CD4-positive, alpha-beta T cell treated with Interferon gamma for 1 hour (primary cell): Measurements from ENCODE around the gene NOC2L.

Experiments used
- DNase-seq: peaks from one replicate; pipeline ENCODE4 v3.0.0-alpha.2; 2020

Gene NOC2L

DNA sequence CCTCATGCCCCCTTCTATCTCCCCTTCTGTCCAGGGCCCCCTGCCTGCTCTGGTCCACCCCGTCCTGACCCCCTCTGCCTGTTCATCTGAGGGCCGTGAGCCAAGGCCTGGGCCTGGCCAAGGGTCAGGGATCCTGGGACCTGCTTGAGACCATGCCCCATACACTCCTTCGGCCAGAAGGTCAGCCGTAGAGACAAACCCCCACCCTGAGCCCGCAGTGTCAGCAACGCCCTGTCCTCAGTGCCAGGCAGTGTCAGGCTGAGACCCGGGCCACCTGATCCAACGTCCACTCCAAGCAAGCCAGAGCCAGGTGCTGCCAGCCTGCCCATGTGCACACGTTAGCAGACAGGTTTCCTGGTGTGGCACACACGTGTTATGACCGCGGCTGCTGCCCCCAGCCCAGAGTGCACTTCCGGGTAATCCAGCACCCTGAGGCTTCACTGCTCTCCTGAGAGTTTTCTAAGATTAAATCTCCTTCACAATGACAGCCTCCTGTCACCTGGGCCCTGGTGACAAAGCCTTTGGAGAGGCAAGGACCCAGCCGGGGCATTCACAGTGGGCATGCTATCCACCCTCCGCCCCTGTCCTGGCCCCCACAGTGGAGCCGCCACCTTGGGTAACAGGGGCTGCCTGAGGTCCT is 45.4 kb downstream of the NOC2L start:
- DNase-seq = no peak

DNA sequence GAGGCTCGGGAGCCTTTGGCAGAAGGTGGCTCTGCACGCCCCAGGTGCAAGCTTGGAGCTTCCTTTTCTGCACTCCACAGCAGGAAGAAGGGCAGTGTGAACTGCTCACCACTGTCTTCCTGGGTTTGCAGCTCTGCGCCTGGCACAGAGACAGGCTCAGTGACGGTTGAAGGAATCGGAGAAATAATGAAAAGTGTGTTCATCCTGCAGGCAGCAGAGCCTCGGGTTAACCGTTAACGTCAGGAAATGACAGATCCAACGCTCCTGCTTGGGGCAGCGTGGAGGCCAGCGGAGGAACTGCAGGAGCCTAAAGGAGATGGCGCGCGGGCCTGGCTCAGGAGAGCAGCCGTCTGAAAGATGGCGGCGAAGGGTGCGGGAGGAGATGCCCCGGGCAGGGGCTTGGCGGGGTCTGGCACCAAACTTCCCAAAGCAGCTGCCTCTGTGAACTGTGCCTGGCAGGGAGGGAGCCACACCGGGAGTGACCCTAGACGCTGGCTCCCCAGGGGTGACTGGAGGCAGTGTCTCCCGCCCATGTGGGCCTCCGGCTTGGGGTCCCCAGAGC is 46.2 kb downstream of the NOC2L start:
- no peak for DNase-seq

DNA sequence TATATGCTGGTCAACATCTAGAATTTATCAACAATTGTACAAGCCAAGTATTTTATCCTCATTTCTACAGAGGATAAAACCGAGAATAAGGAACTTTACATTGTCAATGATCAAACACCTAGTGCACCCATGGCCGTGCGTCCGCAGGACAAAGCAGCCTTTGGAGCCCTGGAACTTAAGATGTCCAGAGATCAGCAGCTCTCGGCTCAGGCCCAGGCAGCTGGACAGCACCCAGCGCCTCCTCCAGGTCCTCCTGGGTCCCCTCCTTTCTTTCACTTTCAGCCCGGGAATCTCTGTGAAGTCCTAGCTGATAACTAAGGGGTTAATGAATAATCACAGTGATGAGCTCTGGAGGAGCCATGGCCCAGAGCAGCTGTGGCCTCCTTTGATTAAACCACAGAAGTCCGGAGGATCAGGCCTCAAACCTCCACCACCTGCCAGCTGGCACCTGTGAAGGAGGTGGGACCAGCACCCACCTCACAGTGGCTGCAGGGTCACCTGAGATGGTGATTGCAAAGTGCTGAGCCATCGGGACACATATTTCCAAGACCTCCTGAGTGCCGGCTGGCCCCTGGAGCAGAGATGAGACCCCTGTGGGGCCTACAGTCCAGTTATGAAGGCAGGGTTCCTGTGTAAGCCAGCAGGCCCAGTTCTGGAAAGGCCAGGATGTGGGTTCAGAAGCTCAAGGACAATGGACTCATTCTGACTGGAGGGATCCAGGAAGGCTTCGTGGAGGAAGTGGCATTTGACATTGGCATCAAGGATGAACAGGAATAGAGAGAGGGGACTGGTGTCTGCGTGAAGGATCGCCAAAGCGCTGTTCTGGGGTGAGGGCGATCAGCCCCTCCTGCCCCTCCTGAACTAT is 46.9 kb downstream of the NOC2L start:
- DNase-seq = no peak

DNA sequence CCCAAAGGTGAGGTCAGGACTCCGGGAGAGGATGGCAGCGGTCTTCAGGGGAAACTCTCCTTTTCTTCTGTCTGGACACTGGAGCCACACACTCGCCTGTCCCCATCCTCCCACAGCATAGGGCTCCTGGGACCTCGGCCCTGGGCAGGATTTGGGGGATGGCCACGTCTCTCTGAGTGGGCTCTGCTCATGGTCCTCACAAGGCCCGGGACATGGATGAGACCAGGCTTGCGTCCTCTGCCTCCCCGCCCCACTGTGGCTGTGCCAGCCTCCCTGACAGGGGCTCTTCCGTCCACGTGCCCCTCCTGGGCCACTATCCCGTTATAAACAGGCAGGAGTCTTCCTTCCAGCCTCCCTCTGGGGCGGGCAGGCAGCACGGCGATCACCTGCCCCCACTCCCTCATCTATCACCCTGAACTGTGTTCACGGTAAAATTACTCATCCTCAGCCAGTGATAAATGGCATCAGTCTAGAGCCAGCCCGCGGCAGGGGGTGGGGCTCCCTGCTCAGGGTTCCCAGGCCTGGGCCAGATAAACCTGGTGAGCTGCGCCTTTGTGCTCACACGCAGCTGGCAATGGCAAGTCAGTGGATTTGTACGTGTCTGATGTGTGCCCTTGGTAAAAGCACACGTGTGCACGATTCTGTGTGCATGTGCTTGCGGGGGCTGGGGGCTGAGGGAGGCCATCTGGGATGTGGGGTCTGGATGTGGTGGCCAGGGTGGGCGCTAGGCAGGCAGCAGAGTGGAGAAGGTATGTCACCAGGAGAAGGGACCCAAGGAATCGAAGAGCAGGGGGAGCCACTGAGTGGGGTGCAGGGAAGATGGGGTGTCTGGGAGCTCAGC is 48.0 kb downstream of the NOC2L start:
- DNase-seq = no peak

DNA sequence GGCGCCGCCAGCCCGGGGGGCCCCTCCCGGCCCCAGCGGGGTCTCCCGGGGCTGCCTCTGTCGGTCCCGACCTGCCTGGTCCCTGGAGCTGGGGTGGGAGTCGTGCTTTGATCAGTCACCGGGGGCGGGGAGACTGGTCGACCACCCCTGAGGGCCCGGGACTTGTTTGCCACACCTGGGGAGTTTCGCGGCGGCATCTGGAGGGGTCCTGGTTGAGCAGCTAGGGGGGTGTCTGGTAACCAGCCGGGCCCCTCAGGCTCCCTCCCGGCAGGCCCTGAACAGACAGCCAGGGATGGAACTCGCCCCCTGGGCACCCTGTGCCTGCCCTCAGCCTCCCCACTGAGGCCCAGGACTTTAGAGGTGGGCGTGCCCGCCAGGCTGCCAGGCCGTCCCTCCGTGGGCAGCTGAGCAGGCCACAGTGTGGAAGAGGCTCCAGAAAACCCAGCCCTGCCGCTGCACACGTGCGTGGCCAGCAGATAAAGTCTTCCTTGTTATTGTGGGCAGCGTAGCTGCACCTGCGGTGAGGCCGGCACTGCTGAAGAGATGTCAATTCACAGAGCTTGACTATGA is 48.7 kb downstream of the NOC2L start:
- no peak for DNase-seq

DNA sequence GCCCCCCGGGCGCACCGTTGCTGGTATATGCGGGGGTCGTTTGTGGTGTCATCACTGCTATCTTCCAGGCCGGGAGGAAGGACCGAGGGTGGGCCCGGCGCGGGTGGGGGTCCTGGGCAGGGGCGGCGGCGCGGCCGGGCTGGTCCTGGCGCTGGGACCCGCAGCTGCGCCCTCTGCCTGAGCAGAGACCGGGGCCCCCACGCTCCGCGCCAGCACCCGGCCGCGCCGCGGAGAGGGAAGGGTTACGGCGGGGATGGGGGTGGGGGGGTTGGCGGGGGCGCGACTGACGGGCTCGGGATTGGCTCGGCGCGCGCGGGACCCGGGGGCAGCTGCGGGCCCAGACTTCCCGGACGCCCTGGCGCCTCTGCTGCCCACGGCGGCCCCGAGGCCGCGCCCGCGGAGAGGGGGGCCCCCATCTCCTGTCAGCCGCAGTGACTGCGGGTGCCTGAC is 49.2 kb downstream of the NOC2L start:
- DNase-seq = no peak

DNA sequence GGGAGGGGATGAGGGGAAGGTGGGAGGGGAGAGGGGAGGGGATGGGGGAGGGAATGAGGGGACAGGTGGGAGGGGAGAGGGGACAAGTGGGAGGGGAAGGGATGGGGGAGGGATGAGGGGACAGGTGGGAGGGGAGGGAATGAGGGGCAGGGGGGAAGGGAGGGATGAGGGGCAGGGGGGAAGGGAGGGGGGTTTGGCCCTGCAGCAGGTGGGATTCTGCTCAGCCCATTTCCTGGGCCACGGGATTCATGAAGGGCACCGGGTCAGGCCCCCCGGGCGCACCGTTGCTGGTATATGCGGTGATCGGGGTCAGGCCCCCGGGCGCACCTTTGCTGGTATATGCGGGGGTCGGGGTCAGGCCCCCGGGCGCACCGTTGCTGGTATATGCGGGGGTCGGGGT is 50.4 kb downstream of the NOC2L start:
- DNase-seq = no peak

DNA sequence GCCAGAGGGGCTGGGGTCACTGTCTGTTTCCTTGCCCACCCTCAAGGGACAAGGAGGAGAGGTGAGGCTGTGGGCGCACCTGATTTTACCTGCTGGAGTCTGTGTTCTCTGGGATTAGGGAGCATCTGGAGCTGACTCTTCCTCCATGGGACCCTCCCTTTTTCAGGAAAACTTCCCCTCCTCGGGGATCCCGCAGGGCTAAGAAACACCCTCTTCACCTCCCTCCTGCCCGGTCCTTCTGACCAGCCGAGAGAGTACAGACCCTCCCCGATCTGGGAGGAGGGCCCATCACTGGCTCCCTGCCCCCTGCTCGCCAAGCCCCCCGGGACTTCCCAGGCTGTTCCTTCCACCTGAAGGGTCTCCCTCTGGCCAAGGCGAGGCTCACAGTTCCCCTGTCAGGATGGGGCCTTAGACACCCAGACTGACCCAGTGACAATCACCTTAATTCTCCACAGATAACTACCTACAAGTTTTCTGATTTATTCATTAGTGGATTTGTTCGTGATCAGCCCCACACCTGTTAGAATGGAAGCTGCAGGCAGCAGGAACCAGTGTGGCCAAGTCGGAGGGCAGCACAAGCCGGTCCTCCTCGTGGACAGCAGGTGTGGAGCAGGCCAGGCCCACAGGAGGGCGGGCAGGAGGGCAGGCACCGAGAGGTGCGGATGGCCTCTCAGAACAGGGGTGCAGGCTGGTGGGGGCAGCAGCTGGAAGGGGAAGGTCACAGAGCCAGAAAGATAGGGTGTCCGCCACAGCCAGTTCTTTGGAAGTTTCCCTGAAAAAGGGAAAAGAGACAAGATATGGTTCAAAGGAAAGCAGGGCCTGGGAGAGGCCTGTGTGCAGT is 51.2 kb downstream of the NOC2L start:
- no peak for DNase-seq

DNA sequence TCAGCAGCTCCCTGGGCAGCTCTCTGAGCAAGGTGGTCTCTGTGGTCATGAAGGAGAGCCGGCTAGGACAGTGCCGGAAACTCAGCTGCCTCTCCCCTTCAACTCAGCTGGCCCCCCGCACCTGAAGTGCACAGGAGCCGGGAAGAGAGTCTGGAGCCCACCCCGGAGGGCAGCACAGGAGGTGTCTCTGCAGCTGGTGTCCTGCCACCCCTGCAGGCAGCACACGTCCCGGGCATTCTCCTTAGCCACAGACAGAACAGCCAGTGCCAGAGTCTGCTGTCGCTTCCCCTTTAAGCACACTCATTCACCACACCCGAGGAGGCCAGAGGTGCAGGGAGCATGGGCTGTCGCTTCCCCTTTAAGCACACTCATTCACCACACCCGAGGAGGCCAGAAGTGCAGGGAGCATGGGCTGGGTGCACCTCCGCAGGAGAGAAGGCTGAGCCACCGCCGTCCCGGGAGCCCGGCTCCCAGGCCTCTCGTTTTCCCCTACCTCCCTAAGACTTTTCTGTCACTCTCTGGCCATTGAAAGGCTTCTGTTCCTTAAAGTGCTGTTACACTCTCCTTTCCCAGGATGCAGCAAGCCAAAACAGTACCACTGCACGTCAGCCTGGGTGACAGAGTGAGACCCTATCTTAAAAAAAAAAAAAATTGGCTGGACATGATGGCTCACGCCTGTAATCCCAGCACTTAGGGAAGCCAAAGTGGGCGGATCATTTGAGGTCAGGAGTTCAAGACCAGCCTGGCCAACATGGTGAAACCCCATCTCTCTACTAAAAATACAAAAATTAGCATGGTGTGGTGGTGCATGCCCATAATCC is 52.2 kb downstream of the NOC2L start:
- peak; percentile 51 for DNase-seq

DNA sequence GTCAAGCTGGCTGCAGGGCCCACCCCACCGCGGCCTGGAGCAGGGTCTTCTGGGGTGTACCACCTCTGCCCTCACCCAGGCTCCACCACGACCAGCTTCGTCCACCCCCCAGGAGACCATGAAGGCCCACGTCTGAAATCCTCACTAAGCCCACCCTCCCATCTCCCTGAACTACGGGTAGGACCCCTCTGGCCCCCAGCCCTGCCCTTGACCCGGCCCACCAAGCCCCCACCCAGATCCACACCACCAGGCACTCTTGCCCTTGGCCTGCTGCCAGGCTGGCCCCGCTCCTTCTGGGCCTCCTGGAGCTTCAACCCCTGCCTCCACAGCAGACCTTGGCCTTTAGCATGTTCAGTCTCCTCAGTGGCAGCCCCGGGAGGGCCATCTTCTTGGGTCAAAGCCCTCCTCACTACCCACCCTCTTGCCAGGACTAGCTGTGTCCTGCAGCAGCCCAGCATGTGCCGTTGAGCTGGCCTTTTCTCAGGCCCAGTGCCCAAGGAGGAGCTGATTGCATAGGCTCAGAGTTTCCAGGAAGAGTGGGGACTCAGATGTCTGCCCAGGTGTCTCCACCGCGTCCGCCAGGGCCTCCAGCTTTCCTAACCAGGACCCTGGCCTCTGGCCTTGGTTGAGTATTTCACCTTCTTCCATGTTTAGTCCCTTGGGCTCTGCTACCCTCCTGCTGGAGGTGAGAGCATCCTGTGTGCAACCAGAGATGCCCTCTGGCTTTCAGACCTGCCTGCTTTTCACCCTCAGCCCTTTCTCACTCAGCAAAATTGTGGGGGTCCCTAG is 53.1 kb downstream of the NOC2L start:
- no peak for DNase-seq

DNA sequence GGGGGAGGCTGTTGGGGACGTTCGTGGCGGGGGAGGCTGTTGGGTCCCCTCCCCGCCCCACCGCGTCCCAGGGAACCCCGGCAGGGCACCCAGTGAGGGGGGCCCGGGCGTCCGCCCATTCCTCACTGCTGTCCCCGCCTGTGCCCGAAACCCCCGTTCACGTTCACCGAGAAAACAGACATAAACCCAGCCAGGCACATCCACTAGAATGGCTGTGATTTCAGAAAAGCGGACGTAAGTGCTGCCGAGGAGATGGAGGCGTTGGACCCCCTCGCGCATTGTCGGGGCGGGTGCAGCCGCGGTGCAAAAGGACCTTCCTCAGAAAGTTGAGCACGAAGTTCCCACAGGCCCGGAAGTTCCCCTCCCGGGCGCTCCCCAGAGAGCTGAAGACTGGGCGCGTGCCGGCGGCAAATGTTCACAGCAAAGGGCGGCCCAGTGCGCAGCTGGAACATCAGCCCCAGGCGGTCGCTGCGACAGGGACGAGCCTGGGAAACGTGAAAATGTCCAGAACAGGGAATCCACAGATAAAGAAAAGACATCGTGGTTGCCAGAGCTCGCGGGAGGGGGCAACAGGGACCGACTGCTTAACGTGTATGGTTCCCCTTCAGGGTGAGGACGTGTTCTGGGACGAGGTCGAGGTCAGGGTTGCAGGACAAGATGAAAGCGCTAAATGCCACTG is 53.8 kb downstream of the NOC2L start:
- peak; percentile 22 for DNase-seq

DNA sequence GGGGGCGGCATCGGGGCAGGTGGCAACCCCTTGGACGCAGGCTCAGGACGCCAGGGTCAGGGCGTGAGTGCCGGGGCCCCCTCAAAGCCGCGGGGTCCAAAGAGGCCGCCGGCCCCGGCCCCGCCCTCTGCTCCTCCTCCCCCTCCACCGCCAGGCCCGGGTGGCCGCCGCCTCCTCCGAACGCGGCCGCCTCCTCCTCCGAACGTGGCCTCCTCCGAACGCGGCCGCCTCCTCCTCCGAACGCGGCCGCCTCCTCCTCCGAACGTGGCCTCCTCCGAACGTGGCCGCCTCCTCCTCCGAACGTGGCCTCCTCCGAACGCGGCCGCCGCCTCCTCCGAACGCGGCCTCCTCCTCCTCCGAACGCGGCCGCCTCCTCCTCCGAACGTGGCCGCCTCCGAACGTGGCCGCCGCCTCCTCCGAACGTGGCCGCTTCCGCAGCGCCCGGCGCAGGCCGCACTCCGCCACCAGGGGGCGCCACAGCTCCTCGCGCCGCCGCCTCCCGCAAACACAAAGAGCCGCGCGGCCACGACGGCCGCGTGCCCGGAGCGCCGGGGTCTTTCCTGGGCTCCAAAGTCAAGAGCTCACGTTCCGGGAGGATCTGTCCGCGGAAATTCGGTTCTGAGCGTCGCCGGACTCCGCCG is 54.6 kb downstream of the NOC2L start:
- DNase-seq = peak; percentile 82

DNA sequence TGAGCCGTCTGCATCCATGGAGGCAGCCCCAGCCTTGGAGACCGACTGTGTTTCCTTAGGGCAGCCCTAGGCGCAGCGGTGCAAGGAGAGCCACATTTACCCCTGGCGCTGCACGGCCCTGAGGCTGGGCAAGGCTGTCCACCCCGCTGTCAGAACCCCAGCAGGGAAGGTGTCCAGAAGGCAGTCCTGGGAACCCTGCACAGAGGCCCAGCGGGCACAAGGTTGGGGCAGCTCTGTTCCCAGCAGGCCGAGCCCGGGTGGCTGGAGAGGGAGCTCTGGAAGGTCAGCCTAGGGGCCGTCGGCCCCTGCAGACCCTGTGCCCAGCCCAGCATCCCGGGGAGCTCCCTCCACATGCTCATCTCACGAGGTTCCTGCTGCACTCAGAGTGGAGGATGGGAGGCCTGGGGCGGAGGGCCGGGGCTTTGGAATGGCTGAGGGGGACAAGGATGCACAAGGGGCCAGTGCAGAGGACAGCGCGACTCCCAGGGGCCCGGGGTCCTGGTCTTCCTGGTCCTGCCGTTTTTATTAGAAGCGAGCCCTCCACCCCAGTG is 55.3 kb downstream of the NOC2L start:
- no peak for DNase-seq

DNA sequence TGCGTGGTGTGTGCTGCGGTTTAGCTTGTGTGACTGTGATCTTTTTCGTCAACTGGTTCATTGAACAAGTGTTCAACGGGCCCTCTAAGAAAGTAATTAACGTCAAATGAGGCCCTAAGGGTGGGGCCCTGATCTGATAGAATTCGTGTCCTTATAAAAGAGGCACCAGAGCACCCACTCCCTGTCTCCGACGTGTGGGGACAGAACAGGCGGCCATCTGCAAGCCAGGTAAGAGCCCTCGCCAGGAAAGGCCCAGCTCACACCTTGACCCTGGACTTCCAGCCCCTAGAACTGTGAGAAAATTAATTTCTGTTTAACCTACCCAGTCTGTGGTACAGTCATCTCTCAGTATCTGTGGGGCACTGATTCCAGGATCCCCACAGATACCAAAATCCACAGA is 55.8 kb downstream of the NOC2L start:
- no peak for DNase-seq

DNA sequence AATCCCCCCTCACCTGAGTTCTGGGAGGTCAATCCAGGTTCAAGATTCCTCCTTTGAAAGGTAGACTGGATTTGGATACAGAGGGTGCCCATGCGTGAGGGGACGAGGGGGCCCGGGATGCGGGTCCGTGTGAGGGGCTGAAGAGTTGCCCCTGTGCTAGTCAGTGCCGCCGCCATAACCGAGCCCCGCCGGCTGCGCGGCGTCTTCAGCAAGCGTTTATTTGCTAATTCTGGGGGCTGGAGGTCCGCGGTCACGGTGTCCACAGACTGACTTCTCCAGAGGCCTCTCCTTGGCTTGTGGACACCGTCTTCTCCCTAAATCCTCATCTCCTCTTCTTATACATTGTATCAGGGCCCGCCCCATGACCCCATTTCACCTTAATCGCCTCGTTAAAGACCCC is 56.3 kb downstream of the NOC2L start:
- DNase-seq = no peak

DNA sequence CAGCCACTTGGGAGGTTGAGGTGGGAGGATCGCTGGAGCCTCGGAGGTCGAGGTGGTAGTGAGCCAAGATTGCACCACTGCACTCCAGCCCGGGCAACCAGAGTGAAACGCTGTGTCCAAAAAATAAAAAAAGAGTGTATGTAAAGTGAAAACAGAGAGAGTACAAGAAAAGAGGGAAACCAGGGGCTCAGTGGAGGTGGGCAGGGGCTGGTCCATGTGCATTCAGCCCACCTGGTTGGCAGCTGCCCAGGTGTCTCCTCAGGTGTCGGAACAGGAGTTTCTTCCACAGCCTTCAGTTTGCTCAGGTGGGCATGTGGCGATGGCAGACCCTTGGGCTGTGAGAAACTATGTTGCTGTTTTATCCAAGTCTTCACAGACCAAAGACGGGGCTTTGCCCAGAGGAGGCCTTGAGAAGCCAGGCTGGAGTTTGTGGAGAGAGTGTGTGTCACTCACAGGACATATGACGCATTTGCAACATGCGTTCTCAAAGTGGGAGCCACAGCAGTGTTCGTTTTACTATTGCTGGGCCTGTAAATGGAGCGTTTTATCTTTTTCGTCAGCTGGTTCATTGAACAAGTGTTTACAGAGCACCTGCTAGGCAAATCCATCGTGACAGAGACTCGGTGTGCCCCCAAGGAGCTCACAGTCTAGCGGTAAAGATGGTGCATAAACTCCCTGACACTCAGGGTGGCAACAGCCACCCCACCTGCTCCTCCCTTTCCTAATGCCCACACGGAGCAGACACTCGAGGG is 57.8 kb downstream of the NOC2L start:
- DNase-seq = no peak

DNA sequence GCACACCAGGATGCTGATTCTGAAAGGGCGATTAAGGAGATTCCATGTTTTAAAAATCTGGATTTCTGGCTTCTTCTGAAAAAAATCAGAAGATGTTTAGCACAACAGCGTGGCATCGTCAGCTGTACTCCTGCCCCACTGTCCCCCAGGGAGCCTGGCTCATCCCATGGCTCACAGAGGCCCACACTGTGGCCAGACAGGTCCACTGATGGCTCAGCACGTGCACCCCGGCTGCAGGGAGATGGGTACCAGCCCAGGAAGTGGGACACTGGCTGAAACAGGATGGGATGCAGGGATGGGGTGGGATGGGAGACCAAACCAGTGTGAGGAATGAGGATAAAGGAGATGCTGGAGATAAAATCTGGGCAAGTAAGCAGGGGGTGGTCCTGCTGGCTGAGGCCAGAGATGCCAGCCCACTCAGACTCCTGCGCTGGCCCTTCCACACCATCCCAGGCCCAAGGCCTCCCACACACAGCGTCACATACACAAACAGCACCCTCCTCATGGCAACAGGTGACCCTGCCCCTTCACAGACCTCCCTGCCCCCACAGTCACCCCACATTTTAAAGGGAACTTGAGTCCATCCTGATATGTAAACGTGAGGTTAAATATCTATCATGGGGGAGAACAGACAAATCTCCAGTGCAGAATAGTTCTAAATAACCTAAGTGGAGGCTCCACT is 59.3 kb downstream of the NOC2L start:
- no peak for DNase-seq
